Measurements from ENCODE around the gene SIN3A.

DNA sequence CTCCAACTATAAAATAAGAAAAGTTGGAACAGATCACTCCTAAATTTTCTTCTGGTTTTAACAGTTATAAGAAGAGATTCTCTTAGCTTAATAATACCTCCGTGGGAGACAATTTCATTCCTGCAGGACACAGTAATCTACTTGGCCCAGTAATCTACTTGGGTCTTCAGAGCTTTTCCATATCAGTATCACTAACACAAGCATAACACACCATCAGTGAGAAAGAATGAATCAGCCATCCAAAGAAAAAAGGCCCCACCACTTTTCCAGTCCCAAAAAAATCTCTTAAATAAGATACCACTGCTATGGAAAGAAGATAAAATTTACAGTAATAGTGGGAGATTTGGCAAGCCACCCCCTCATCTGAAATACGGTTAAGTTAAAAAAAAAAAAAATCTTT lies 20.2 kb downstream of the SIN3A start:
- TF ChIP-seq, protein P1, sequence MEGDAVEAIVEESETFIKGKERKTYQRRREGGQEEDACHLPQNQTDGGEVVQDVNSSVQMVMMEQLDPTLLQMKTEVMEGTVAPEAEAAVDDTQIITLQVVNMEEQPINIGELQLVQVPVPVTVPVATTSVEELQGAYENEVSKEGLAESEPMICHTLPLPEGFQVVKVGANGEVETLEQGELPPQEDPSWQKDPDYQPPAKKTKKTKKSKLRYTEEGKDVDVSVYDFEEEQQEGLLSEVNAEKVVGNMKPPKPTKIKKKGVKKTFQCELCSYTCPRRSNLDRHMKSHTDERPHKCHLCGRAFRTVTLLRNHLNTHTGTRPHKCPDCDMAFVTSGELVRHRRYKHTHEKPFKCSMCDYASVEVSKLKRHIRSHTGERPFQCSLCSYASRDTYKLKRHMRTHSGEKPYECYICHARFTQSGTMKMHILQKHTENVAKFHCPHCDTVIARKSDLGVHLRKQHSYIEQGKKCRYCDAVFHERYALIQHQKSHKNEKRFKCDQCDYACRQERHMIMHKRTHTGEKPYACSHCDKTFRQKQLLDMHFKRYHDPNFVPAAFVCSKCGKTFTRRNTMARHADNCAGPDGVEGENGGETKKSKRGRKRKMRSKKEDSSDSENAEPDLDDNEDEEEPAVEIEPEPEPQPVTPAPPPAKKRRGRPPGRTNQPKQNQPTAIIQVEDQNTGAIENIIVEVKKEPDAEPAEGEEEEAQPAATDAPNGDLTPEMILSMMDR (IDR thresholded peaks at IDR 0.05; ENCODE audit: low read depth, low read length, missing input control) = no peak
- TF ChIP-seq RAD21 (IDR thresholded peaks at IDR 0.05) (no peak), TAF1 (conservative IDR thresholded peaks at IDR 0.05) (no peak)
